Nephron progenitor cell (in vitro differentiated cells): ENCODE data around the gene KIF6.

Source experiments
- DNase-seq: peaks from one replicate; pipeline ENCODE4 v3.0.0; 2021
- H3K27ac Mint-ChIP-seq: 2 replicates; pipeline ENCODE4 v1.8.0; 2021; ENCODE audit warnings: mild to moderate bottlenecking, moderate library complexity, mixed read lengths
- H3K27me3 Mint-ChIP-seq: 2 replicates; pipeline ENCODE4 v1.8.0; 2021; ENCODE audit warnings: mild to moderate bottlenecking, low read depth, mixed read lengths; ENCODE audit not compliant: poor library complexity
- H3K36me3 Mint-ChIP-seq: 2 replicates; pipeline ENCODE4 v1.8.0; 2021; ENCODE audit warnings: low read depth, mixed read lengths
- H3K4me1 Mint-ChIP-seq: 2 replicates; pipeline ENCODE4 v1.8.0; 2021; ENCODE audit warnings: mixed read lengths
- H3K4me3 Mint-ChIP-seq: 2 replicates; pipeline ENCODE4 v1.8.0; 2021; ENCODE audit warnings: mild to moderate bottlenecking, moderate library complexity, mixed read lengths
- H3K9me3 Mint-ChIP-seq: 2 replicates; pipeline ENCODE4 v1.8.0; 2021; ENCODE audit warnings: mild to moderate bottlenecking, moderate library complexity, mixed read lengths
- CTCF ChIP-seq: fragments of 200-600 bp; sonication (generic); IDR thresholded peaks from 2 replicates; pipeline ENCODE4 v1.5.0; 2021; ENCODE audit warnings: antibody characterized with exemption

KIF6 gene

GRCh38 chr6:39310542-39310941, 414.7 kb downstream of the KIF6 start:
- no peak for TF ChIP-seq CTCF
- Mint-ChIP-seq H3K4me1 (no peaks in the 10 kb centered on the region), H3K9me3 (no peaks in the 10 kb centered on the region), H3K27ac (no peak overlapping the region), H3K36me3 (no peaks in the 10 kb centered on the region), H3K4me3 (no peak overlapping the region), H3K27me3 (peaks cover 88% of the 10 kb centered on the region)
- DNase-seq: no peak

- peak; percentile 82 for DNase-seq
- Mint-ChIP-seq H3K36me3 (no peaks in the 10 kb centered on the region), H3K4me1 (no peaks in the 10 kb centered on the region), H3K9me3 (peaks cover 4% of the 10 kb centered on the region), H3K4me3 (no peak overlapping the region), H3K27ac (no peak overlapping the region), H3K27me3 (peaks cover 88% of the 10 kb centered on the region)
- TF ChIP-seq CTCF: peak; percentile 84
Observed at GRCh38 chr6:39309942-39310531, 415.2 kb downstream of the KIF6 start.

- Mint-ChIP-seq H3K27ac (no peak overlapping the region), H3K9me3 (peaks cover 6% of the 10 kb centered on the region), H3K27me3 (peaks cover 73% of the 10 kb centered on the region), H3K36me3 (no peaks in the 10 kb centered on the region), H3K4me3 (no peak overlapping the region), H3K4me1 (peaks cover 7% of the 10 kb centered on the region)
- no peak for TF ChIP-seq CTCF
- DNase-seq: no peak
Observed at GRCh38 chr6:39307462-39307861, 417.7 kb downstream of the KIF6 start.

GRCh38 chr6:39304951-39305350, 420.3 kb downstream of the KIF6 start:
- Mint-ChIP-seq H3K9me3 (peaks cover 6% of the 10 kb centered on the region), H3K4me1 (peaks cover 9% of the 10 kb centered on the region), H3K27me3 (peaks cover 63% of the 10 kb centered on the region), H3K4me3 (no peak overlapping the region), H3K27ac (no peak overlapping the region), H3K36me3 (no peaks in the 10 kb centered on the region)
- no peak for TF ChIP-seq CTCF
- no peak for DNase-seq

DNA sequence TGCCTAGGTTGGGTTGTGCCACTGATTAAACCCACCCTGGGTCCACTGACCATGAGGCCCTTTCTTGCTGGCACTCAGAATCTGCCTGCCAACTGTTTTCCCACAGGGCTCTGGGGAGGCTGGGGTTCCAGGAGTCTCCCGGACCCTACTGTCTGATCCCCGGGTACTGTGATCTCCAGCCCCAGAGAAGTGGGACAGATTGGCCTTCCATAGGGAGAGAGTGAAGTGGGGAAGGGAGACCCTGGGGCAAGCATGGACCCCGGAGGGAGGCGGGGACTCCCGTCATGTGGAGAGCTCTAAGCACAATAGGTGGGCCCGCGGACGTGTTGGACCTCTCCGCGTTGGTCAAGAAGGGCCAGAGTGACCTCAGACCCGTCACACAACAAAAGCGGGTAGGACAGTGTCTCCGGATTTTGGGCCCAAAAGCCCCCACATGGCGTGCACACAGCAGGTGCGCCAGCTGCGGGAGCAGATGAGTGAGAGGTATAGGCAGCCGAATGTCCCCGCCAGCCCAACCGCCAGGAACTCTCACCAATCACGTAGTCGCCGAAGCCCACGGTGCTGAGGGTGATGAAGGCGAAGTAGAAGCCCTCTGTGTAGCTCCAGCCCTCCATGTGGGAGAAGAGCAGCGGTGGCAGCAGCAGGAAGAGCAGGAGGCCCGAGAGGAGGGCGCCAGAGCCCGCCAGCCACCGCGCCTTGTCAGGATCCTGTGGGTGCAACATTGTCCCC, 421.6 kb downstream of the KIF6 start:
- DNase-seq: no peak
- H3K4me3 Mint-ChIP-seq: no peak overlapping the region
- H3K27ac Mint-ChIP-seq: no peak overlapping the region
- no peaks in the 10 kb centered on the region for H3K36me3 Mint-ChIP-seq
- H3K27me3 Mint-ChIP-seq: peaks cover 57% of the 10 kb centered on the region
- peaks cover 6% of the 10 kb centered on the region for H3K9me3 Mint-ChIP-seq
- H3K4me1 Mint-ChIP-seq: peaks cover 9% of the 10 kb centered on the region
- no peak for TF ChIP-seq CTCF
